HG02623 (cell line): ENCODE results near the gene SIN3B.
"Not testable (repeated sequence)": the region's sequence is repeated elsewhere in the genome, so short reads cannot be mapped to it uniquely, and the experiment has no call there.

Experiments
- ATAC-seq: cut with Tn5 transposase; IDR thresholded peaks from one replicate; pipeline ENCODE4 v1.9.1; 2021; ENCODE audit warnings: moderate library complexity; ENCODE audit not compliant: unreplicated experiment

SIN3B gene

DNA sequence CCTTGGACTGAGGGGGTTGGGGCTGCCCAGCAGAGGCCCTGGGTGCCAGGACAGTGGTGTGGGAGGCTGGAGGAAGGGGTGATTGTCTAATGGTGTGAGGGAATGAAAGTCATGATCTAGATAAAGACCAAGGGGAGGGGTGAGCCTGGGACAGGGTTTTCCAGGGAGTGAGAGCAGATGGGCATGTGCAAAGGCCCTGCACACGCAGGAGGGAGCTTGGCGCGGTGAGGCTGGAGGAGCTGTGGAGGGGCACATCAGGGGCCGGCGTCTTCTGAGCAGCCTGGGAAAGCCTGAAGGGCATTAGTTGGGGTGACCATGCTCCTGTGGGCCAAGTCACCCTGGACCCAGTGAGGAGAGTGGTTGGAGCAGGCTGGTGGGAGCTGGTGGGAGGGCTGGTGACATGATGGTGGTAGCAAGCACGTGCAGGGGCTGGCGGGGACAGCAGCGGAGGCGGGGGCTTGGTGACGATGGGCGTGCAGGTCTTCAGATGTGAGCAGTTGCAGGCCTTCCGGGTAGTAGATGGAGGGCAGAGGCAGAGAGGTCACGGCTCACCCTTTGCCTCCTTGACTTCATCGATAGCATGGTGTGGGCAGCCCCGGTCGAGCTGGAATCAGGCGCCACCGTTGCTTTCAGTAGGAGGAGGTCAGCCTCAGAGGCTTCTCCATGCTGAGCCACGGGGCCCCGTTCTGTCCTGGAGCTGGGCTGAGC is 39.4 kb downstream of the SIN3B start:
- ATAC-seq: no peak

DNA sequence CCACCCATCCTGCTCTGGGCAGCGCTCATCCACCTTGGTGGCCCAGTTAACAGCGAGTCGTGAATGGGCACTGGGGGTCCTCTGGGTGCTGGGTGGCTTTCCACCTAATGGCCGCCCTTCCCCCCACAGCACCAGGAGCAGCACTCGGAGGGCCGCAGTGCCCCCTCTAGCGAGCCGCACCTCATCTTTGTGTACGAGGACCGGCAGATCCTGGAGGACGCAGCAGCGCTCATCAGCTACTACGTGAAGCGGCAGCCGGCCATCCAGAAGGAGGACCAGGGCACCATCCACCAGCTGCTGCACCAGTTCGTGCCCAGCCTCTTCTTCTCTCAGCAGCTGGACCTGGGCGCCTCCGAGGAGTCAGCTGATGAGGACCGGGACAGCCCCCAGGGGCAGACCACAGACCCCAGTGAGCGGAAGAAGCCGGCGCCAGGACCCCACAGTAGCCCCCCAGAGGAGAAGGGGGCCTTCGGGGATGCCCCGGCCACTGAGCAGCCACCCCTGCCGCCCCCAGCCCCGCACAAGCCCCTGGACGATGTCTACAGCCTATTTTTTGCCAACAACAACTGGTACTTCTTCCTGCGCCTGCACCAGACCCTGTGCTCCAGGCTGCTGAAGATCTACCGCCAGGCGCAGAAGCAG is 40.3 kb downstream of the SIN3B start:
- ATAC-seq: no peak

DNA sequence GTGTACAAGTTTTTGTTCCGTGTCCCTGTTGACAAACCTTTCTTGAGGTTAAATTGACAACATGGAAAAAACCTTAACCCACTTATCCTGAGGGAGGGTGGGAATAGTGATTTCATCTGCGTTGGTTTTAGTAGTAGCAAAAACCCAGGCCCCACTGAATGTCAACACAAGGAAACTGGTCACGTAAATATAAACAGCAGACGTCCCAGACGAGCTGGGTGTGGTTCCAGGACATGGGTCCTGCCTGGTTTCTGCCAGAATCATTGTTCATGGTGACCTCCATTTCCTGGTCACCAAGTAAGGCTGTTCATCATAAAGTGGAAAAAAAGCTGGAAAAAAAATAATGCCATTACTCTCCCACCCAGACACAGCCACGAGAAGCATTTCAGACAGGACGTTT is 42.7 kb downstream of the SIN3B start:
- no peak for ATAC-seq

DNA sequence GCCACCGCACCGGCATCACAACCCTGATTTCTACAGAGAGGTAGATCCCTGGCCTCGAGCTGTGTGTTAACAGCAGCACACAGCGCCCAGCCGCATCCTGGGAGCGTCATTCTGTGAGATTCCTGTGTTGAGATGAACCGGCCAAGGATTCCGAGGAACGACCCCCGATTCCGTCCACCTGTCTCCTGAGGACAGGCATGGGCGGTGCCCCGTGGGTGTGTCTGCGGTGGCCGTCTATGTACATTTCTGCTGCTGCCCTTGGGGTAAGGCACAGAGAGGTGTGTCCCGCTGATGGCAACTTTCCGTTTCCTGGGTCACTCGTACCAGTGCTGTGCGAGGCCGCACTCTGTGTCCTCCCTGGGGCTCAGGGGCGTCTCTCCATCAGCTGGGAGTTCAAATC is 43.5 kb downstream of the SIN3B start:
- no peak for ATAC-seq

DNA sequence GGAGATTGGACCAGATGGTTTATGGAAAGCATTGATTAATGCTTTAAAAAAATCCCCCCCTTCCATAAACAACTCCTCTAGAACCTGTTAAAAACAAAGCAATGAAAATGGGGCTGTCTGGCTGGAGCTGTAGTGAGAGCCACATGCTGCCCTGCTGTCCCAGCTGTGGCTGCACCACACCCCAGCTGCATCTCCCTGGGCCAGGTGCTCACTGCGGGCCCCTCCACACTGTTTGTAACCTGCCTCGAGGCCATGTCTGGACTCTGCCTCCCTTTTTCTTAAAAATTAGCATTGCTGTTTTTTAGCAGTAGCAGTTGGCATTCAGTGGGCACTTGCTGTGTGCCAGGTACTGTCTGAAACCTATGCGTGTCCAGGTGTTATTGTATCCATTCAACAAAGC is 44.4 kb downstream of the SIN3B start:
- no peak for ATAC-seq

DNA sequence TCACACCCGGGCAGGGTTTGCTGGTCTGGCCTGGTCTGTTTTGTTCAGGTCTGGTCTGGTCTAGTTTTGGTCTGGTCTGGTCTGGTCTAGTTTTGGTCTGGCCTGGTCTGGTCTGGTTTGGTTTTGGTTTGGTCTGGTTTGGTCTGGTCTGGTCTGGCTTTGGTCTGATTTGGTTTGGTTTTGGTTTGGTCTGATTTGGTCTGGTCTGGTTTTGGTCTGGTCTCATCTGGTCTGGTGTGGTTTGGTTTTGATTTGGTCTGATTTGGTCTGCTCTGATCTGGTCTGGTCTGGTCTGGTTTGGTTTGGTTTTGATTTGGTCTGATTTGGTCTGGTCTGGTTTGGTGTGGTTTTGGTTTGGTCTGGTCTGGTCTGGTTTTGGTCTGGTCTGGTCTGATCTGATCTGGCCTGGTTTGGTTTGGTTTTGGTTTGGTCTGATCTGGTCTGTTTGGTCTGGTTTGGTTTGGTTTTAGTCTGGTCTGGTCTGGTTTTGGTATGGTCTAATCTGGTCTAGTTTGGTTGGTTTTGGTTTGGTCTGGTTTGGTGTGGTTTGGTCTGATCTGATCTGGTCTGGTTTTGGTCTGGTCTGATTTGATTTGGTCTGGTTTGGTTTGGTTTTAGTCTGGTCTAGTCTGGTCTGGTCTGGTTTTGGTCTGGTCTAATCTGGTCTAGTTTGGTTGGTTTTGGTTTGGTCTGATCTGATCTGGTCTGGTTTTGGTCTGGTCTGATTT is 45.2 kb downstream of the SIN3B start:
- no peak for ATAC-seq

DNA sequence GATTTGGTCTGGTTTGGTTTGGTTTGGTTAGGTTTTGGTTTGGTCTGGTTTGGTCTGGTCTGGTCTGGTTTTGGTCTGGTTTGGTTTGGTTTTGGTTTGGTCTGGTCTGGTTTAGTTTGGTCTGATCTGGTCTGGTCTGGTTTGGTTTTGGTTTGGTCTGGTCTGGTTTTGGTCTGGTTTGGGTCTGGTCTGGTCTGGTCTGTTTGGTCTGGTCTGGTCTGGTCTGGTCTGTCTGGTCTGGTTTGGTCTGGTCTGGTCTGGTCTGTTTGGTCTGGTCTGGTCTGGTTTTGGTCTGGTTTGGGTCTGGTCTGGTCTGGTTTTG is 45.7 kb downstream of the SIN3B start:
- ATAC-seq: not testable (repeated sequence)

DNA sequence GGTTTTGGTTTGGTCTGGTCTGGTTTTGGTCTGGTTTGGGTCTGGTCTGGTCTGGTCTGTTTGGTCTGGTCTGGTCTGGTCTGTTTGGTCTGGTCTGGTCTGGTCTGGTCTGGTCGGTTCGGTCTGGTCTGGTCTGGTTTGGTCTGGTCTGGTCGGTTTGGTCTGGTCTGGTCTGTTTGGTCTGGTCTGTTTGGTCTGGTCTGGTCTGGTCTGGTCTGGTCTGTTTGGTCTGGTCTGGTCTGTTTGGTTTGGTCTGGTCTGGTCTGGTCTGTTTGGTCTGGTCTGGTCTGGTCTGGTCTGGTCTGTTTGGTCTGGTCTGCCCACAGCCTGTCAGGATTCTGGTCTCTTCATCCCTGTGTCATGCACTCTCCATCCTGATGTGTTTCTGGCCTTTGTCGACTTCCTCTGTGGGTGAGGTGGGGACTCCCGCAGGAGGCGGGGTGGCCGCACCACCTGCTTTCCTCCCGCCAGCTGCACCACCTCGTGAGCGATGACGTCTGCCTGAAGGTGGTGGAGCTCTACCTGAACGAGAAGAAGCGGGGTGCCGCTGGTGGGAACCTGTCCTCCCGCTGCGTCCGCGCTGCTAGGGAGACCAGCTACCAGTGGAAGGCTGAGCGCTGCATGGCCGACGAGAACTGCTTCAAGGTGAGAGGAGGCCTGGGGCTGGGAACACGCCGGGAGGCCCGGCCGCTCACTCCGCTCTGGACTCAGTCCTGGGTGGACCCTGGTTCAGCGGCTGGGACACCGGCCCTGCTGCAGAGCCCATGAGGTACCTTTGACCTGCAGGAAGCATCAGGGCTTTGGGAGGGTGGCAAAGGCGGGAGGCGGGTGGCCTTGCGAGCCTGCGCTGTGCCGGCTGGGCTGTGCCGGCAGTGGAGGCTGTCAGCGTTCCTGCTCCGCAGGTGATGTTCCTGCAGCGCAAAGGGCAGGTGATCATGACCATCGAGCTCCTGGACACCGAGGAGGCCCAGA is 46.7 kb downstream of the SIN3B start:
- ATAC-seq: no peak

DNA sequence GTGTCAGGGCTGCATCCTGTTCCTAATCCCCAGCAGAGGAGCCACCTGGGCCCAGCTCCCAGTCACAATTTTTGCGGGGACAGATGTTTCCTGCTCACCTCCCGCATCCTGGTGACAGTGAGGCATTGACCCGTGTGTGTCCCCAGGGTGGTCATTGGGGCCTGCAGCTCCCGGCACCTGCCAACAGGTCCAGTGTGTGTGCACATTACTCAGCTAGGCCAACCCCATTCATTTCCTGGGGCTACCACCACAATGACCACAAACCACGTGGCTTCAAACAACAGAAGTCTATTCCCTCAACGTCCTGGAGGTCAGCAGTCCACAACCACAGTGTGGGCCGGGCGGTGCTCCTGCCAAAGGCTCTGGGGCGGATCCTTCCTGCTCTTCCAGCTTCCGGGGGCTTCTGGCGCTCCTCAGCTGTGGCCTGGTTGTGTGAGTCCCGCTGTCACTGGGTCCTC is 47.7 kb downstream of the SIN3B start:
- ATAC-seq: no peak

DNA sequence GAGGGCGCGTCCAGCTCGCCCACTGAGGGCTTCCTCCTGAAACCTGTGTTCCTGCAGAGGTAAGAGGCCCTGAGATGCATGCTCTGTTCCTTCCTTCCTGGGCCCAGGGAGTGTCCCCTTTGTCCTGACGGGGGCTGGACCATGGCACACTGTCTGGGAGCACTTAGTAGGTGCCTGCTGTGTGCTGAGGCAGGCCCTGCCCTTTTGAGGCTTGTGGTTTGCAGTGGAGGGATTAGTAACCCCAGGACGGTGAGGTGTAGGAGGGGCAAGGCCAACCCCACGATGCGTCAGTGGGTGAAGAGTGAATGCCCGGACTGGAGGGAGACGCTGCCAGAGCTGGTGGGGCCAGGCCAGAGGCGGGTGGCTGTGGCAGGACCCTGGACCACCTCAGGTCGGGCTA is 48.4 kb downstream of the SIN3B start:
- ATAC-seq: no peak

DNA sequence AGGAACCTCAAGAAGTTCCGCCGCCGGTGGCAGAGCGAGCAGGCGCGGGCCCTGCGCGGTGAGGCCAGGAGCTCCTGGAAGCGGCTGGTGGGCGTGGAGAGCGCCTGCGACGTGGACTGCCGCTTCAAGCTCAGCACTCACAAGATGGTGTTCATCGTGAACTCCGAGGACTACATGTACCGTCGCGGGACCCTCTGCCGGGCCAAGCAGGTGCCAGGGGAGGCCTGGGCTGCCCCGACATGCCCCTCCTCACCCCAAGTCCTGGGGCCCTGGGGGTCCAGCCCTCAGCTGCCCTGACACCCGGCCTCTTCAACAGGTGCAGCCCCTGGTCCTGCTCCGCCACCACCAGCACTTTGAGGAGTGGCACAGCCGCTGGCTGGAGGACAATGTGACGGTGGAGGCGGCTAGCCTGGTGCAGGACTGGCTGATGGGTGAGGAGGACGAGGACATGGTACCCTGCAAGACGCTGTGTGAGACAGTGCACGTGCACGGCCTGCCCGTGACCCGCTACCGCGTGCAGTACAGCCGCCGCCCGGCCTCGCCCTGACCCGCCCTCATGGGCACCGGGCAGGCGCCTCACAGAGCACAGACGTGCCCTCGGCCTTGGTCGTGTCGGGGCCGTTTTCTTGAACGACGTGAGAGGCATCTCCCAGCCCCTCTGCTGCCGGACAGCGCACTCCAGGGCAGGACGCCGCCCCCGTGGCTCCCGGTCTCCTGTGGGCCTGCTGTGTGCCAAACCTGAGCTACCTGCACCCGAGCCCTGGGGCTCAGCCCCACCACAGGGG is 49.2 kb downstream of the SIN3B start:
- ATAC-seq: no peak

DNA sequence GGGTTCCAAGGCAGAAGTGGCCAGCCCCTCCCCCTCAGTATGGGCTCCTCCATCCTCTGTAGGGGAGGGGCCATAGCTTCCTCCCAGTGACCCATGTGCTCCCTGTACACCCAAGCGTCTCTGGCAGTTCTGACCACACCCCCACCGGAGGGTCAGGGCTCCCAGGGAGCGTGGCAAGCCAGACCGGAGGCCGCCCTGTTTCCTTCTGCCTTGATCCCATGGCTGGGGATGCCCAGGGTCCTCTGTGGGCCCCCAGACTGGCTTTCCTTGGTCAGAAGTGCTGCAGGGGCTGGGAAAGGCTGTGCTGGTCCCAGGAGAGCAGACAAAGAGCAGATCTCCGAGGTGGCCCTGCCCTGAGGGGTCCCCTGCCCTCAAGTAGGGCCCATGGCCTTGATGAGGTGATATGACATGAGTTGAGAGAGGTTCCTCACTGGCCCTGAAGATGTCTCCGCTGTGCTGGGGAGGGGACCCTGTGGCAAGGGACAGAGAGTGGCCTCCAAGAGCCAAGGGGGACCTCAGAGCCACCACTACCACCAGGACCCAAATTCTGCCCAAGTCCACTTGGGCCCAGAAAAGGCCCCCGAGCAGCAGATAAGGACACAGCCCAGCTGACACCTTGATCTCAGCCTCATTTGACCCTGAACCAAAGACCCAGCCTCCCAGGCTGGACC is 51.8 kb downstream of the SIN3B start:
- ATAC-seq: no peak

DNA sequence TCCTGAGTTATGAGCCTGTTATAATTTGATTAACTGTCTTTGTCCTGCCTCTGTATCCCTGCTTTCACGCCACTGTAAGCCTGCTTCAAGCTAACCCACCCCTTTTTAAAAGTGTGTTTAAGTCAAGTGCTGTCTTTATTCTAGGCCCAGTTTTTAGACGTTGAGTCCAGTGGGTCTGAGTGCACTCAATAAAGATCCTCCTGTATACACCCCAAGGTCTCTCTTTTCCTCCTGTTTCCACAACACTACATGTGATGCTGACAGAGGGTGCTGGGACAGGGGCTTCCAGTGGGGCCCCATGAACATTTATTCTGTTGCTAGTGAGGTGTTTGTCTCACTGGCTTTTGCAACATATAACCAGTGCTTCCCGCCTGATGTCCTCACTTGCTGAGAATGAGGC is 52.9 kb downstream of the SIN3B start:
- no peak for ATAC-seq

DNA sequence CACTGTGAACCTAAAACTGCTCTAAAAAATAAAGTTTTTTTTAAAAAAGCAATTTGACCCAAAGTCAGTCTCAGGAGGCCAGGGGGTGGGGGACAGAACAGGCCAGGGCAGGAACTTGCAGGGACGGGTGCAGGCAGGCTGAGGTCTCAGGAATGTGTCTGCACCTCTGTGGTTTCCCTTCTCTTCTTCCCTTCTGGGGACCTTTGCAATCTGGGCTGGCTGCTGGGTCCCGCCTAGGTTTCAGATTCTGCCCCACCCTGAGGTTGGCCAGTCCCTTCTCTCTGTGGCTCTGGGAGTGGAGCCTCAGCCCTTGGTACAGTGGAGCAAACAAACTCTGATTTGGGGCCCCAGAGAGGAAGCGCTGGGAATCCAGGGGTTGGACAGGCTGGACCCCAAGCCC is 54.3 kb downstream of the SIN3B start:
- ATAC-seq: no peak

DNA sequence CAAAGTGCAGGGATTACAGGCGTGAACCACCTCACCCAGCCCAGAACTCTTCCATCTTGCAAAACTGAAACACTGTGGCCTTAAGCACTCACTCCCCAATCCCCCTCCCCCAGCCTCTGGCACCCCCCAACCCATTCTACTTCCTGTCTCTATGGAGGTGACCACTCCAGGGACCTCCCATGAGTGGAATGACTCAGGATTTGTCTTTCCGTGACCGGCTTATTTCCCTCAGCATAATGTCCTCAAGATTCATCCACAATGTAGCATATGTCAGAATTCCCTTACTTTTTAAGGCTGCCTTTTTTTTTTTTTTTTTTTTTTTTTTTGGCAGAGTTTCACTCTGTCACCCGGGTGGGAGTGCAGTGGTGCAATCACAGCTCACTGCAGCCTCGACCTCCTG is 56.0 kb downstream of the SIN3B start:
- no peak for ATAC-seq

DNA sequence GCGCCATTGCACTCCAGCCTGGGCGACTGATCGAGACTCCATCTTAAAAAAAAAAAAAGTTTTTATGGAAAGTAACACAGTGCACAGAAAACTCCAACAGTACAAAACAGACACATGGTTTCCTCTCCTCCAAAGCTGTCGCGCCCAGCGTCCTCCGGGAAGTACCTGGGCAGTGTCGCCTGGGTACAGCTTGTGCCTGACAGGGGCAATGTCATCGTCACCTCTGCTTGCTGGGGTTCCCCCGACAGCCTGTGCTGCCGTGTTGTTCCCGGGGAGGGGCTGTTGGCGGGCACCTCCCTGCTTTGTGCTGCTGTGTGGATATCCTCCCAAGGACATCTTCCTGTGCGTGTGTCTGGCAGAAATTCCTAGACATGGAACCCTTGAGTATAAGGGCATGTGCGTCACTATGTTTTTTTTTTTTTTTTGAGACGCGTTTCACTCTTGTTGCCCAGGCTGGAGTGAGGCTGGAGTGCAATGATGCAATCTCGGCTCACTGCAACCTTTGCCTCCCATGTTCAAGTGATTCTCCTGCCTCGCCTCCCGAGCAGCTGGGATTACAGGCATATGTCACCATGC is 57.2 kb downstream of the SIN3B start:
- ATAC-seq: no peak

DNA sequence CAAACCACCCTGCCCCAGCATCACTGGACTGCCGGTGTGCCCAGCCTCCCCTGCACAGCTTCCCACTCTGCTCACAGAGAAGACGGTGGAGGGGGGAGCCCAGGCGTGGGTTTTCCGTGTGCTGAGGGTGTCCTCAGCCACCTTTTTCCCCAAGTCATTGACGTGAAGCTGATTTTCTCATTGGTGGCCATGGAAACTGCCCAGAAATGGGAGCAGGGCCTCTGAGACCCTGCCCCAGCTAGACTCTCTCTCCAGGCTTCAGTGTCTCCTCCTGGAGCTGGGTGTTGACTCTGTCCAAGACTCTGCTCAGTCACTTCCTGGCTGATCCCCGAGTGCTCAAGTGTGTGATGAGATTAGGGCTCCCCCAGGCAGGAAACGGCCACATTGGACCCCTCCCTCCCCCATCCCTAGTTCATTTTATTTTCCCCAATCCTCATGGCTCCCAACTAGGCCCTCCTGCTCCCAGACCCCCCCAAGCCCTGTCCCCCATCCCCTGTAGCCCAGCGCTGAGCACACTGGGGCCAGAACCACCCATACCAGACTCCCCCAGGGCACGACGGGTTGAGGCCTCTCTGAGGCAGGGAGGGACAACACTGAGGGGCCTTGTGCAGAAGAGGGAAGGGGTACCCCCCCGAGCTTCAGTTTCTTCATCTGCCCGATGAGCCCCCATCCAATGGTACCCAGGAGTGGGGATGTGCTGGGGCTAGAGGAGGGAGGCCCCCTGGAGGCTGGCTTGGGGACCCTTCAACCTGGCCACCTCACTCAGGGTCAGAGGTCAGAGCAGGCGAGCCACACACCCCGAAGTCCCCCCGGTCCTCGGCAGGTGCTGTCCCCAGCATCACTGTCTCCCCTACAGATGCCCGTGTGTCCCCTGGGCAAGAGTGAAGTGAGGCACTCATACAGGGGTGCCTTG is 58.4 kb downstream of the SIN3B start:
- no peak for ATAC-seq

DNA sequence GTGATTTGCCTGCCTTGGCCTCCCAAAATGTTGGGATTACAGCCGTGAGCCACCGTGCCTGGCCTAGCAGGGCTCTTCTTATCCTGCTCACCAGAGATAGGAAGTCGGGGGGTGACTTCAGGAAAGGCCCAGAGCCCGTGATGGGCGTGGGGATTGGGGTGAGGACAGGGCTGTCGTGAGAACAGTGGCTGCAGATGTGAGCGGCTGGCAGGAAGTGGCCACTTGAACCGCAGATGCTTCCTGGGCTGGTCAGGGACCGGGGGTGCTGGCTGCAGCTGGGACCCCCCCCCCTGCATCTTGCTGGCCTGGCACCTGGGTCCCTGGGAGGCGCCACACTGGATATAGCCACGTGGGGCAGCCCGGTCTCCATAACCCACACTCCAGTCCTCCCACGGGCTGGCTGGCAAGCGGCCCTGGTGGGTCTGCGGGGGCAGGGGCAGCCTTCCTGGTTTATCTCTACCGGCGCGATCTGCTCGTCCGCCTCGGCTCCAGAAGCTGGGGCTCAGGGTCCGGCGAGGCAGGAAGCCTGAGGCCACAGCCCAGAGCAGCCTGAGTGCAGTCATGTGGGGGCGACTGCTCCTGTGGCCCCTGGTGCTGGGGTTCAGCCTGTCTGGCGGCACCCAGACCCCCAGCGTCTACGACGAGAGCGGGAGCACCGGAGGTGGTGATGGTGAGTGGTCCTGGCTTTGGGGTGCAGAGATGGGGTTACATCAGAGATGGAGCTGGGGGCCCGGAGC is 59.6 kb downstream of the SIN3B start, which contains the start of gene F2RL3:
TSS of gene F2RL3 (plus strand) at position 371 of the 737 bp plus-strand sequence. CDS start at position 562, 191 bp downstream.
- no peak for ATAC-seq
